Epithelial cell of proximal tubule (primary cell): ENCODE measurements around the gene CDT1. TPM values are rescaled to one million over a fixed set of nuclear protein-coding genes. Genes with fewer than 3 reads are reported as not detected.
A peak's percentile ranks its signal among the peaks of the same experiment; 100 is the strongest.

Experiments
- DNase-seq: peaks from one replicate; pipeline ENCODE4 v3.0.0-alpha.2; 2011; ENCODE audit warnings: low read depth
- H3K4me3 ChIP-seq: 2 replicates; pipeline ENCODE4 v1.5.1; 2011; ENCODE audit warnings: low read depth, mild to moderate bottlenecking, low read length
- CTCF ChIP-seq: conservative IDR thresholded peaks from 2 replicates; pipeline ENCODE4 v1.5.1; 2012; ENCODE audit warnings: low read depth, mild to moderate bottlenecking, low read length
- total RNA-seq: library from RNA; depleted of rRNA; stranded (reverse); fragments of >200 nt; gene quantifications from 2 replicates; pipeline ENCODE4 v1.2.3, GENCODE V29; 2015

The CDT1 gene
- total RNA-seq, 1 donor from 2014 or later = 76.2 TPM

GRCh38 chr16:88810166-88810911 lies 6.8 kb downstream of the CDT1 start:
- H3K4me3 ChIP-seq = peak overlapping the region; percentile 67
- no peak for TF ChIP-seq CTCF
- DNase-seq = no peak

GRCh38 chr16:88810912-88811768 lies 7.6 kb downstream of the CDT1 start:
- TF ChIP-seq CTCF = no peak
- DNase-seq = no peak
- peak overlapping the region; percentile 67 for H3K4me3 ChIP-seq

DNA sequence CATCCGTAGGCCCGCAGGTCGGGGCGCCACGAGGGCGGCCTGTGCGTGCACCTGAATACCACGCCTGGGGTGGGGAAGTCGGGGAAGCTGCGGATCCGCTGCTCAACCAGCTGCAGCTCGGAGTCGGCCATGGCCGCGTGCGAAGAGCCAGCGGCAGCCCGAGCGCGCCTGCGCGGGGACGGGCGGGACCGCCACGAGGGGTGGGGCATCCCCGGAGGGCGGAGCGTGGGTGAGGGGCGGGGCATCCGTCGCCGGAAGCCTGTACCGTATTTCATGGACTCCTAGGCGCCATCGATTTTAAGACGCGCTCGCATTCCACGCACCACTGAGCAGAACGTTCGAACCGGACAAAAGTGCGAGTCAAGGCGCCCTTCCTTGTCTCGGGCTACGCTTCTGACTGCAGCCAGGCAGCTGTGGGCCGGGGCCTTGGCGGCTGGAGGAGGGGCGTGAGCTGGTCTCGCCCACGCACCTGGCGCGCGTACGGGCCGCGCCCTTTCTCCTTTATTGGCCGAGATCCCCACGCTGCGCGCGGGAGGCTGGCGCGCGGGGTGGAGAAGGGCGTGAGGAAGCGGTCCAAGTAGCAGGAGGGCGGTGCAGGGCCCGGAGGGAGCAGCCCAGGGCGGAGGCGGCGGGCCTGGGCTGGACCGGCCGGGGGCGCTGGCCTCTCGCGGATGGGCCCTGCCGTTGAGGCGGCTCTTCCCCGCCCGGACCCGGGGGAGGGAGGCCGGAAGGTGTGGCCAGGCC lies 8.4 kb downstream of the CDT1 start, which contains the start of gene APRT:
Gene APRT (minus strand): TSS at position 160 of the 744 bp plus-strand sequence. CDS start 29 bp downstream, at position 131.
- TF ChIP-seq CTCF = no peak
- peak within 1 kb of the TSS; percentile 67 for H3K4me3 ChIP-seq
- DNase-seq = peak; percentile 46

DNA sequence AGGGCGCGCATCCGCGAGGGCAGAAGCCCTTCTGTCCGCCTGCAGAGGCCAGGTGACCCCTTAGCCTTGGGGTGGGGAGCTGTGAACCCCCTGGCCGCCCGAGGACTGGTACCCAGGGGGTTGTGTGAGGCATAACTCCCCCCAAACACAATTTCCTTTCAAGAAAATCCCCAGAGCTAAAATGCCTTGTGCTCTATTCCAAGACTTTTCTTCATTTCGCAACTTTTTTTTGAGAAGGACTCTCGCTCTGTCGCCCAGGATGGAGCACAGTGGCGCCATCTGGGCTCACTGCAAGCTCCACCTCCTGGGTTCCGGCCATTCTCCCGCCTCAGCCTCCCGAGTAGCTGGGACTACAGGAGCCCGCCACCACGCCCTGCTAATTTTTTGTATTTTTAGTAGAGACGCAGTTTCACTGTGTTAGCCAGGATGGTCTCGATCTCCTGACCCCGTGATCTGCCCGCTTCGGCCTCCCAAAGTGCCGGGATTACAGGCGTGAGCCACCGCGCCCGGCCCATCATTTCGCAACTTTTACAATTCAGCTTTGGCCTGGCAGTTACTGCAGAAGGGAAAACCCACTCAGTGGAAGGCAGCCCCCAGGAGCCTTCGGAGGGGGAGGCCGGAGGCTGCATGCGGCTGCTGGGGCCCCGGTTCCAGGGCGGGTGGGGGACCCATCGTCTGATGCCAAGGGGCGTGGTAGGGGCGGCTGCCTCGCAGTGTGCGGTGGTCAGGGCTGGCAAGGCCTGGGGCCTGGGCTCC lies 9.1 kb downstream of the CDT1 start:
- TF ChIP-seq CTCF = no peak
- no peak for DNase-seq
- peak overlapping the region; percentile 67 for H3K4me3 ChIP-seq

GRCh38 chr16:88813269-88814143 lies 9.9 kb downstream of the CDT1 start:
- no peak for TF ChIP-seq CTCF

More at GRCh38 chr16:88813269-88814143, 9.9 kb downstream of the CDT1 start:
- DNase-seq = no peak
- no peak overlapping the region for H3K4me3 ChIP-seq
